SK-N-SH (cell line): ENCODE data around the gene FGD6.

Experiments used
- CHD2 ChIP-seq: fragments of 150-350 bp; IDR thresholded peaks from 2 replicates; pipeline ENCODE4 v1.6.1; 2018; ENCODE audit warnings: low read length; ENCODE audit not compliant: partially characterized antibody
- CTCF ChIP-seq: fragments of 200-600 bp; sonication (generic); IDR thresholded peaks from 2 replicates; pipeline ENCODE4 v1.6.1; 2017; ENCODE audit warnings: antibody characterized with exemption, mild to moderate bottlenecking, moderate library complexity
- EP300 ChIP-seq, 2 experiments: IDR thresholded peaks; 2 replicates each; pipeline versions ENCODE4 v1.4.0 to v1.6.1; 2012; ENCODE audit warnings: borderline replicate concordance in 1 of 2, low read depth in 1 of 2, low read length in 1 of 2
- EZH2phosphoT487 ChIP-seq: fragments of 200-600 bp; sonication (generic); IDR thresholded peaks from 2 replicates; pipeline ENCODE4 v1.6.1; 2017; ENCODE audit warnings: low read depth, mixed run types, mild to moderate bottlenecking, antibody characterized with exemption, moderate library complexity, borderline replicate concordance
- GABPA ChIP-seq: IDR thresholded peaks from 2 replicates; pipeline ENCODE4 v1.4.0; 2012; ENCODE audit warnings: low read depth, mild to moderate bottlenecking
- MAX ChIP-seq: IDR thresholded peaks from 2 replicates; pipeline ENCODE4 v1.4.0; 2012; ENCODE audit warnings: low read depth
- POLR2AphosphoS5 ChIP-seq: IDR thresholded peaks from 2 replicates; pipeline ENCODE4 v1.6.1; 2012; ENCODE audit warnings: low read depth, low read length
- REST ChIP-seq: IDR thresholded peaks from 2 replicates; pipeline ENCODE4 v1.6.1; 2012; ENCODE audit warnings: mild to moderate bottlenecking, low read depth, low read length, moderate library complexity
- RFX5 ChIP-seq: IDR thresholded peaks from 2 replicates; pipeline ENCODE4 v1.6.1; 2012; ENCODE audit warnings: mild to moderate bottlenecking, improper control_type of control experiment, low read length
- SMC3 ChIP-seq: IDR thresholded peaks from 2 replicates; pipeline ENCODE4 v1.6.1; 2012; ENCODE audit warnings: low read depth, low read length, improper control_type of control experiment
- TCF12 ChIP-seq: IDR thresholded peaks from 2 replicates; pipeline ENCODE4 v1.4.0; 2012
- USF2 ChIP-seq: fragments of 150-350 bp; IDR thresholded peaks from 2 replicates; pipeline ENCODE4 v1.6.1; 2017; ENCODE audit warnings: antibody characterized with exemption, low read length, low read depth, borderline replicate concordance
- YY1 ChIP-seq: IDR thresholded peaks from 2 replicates; pipeline ENCODE4 v1.4.0; 2012; ENCODE audit warnings: low read depth, mild to moderate bottlenecking

GRCh38 chr12:95088379-95088778, 128.9 kb downstream of the FGD6 start:
- TF ChIP-seq POLR2AphosphoS5 (no peak), CTCF (no peak), CHD2 (no peak), EP300 (IDR thresholded peaks at IDR 0.05; ENCODE audit: borderline replicate concordance in 1 of 2, low read depth in 1 of 2, low read length in 1 of 2) (no peak), USF2 (no peak), GABPA (no peak), YY1 (no peak), REST (no peak), TCF12 (no peak), RFX5 (no peak), MAX (no peak), SMC3 (no peak), EZH2phosphoT487 (no peak)
